ENCODE results near the gene VAV1.
"Not testable (repeated sequence)": the region's sequence is repeated elsewhere in the genome, so short reads cannot be mapped to it uniquely, and the experiment has no call there.

VAV1 gene

DNA sequence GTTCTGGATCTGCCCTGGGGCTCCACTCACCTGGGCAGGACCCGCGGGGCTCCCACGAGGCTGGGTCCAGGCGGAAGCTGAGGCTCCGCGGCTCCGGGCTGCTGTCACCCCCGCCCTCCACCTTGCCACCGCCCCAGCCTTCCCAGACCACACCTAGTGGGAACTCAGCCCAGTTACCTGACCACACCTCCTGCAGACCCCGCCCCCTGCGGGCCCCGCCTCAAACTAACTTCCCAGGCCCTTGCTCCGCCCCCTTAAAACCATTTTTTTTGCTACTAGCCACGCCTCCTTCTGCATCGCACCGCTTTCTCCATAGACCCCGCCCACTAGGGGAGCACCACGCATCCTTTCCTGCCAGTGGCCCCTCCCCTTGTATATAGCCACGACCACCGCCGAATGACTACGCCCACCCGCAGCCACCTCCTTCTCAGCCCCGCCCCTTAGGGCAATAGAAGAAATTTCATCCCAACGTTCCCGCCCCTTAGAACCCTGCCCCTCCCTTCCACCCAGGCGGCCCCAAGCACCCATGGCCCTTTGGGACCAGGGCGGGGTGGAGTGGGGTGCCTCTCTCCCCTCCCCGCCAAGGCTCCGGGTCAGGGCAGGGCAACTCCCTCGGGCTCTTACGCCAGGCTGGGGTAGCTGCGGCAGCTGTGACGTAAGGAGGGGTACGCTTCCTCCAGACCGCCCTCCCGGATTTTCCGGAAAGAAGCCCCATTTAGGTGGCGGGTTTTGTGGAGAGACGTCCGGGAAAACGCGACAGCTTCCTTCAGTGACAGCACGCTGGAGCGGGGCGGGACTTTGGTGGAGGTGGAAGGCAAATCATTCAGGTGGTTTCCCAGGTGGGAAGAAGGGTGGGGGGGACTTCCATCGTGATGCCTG is 4.9 kb upstream of the VAV1 start, which contains the start of gene SH2D3A:
Gene SH2D3A, minus strand, starts transcription at position 79 of the 879 bp plus-strand sequence. CDS start 3,687 bp downstream, outside the sequence.
- Histone ChIP-seq H3K27me3 (replicated peaks; ENCODE audit: control insufficient read depth, insufficient read depth, low read length) (peaks cover 36% of the 10 kb centered on the region), H3K9me3 (ENCODE audit: control insufficient read depth, low read length) (no peaks in the 10 kb centered on the region), H3K4me1 (ENCODE audit: control insufficient read depth, insufficient read depth, low read length) (no peaks in the 10 kb centered on the region), H3K9ac (ENCODE audit: low read length) (no peak within 1 kb of the TSS), H3K36me3 (ENCODE audit: control insufficient read depth, insufficient read depth, low read length, severe bottlenecking) (no peaks in the 10 kb centered on the region), H3K4me3 (ENCODE audit: low read length) (no peak within 1 kb of the TSS)
- peak; percentile 36 for DNase-seq (ENCODE audit: low read depth)

DNA sequence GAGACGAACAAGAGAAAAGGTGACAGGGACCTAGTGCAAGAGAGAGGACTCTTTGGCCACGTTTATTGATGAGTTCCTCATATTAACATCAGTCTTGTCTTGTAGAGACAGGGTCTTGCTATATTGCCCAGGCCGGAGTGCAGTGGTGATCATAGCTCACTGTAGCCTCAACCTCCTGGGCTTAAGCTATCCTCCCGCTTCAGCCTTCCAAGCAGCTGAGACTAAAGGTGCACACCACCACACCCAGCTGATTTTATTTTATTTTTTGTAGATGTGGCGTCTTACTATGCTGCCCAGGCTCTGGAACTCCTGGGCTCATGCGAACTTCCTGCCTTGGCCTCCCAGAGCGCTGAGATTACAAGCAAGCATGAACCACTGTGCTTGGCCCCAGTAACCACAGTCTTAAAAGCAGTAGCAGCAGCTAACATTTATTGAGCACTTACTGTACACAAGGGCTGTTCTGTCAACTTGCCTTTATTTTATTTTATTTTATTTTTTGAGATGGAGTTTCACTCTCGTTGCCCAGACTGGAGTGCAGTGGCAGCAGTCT is 4.2 kb upstream of the VAV1 start:
- peaks cover 36% of the 10 kb centered on the region for H3K27me3 ChIP-seq (replicated peaks; ENCODE audit: control insufficient read depth, insufficient read depth, low read length)
- H3K9me3 ChIP-seq (ENCODE audit: control insufficient read depth, low read length), result no peaks in the 10 kb centered on the region
- no peaks in the 10 kb centered on the region for H3K4me1 ChIP-seq (ENCODE audit: control insufficient read depth, insufficient read depth, low read length)
- H3K9ac ChIP-seq (ENCODE audit: low read length), result no peak overlapping the region
- no peak overlapping the region for H3K4me3 ChIP-seq (ENCODE audit: low read length)
- DNase-seq (ENCODE audit: low read depth), result no peak
- no peaks in the 10 kb centered on the region for H3K36me3 ChIP-seq (ENCODE audit: control insufficient read depth, insufficient read depth, low read length, severe bottlenecking)

- H3K4me1 ChIP-seq (ENCODE audit: control insufficient read depth, insufficient read depth, low read length), result no peaks in the 10 kb centered on the region
- H3K9ac ChIP-seq (ENCODE audit: low read length), result no peak overlapping the region
- no peaks in the 10 kb centered on the region for H3K9me3 ChIP-seq (ENCODE audit: control insufficient read depth, low read length)
- H3K4me3 ChIP-seq (ENCODE audit: low read length), result no peak overlapping the region
- no peaks in the 10 kb centered on the region for H3K36me3 ChIP-seq (ENCODE audit: control insufficient read depth, insufficient read depth, low read length, severe bottlenecking)
- peaks cover 36% of the 10 kb centered on the region for H3K27me3 ChIP-seq (replicated peaks; ENCODE audit: control insufficient read depth, insufficient read depth, low read length)
- DNase-seq (ENCODE audit: low read depth), result peak; percentile 44
Measured at GRCh38 chr19:6769006-6769619, 3.4 kb upstream of the VAV1 start.

DNA sequence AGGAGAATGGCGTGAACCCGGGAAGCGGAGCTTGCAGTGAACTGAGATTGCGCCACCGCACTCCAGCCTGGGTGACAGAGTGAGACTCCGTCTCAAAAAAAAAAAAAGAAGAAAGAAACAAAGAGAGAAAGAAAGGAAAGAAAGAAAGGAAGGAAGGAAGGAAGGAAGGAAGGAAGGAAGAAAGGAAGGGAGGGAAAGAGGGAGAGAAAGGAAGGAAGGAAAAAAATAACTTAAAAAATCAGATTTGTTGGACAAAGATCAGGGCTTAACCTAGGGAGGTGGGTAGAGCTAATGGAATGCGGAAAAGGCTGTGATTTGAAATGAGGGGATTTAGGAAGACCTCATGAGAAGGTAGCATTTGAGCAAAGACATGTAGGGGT is 870 bp upstream of the VAV1 start:
- H3K27me3 ChIP-seq (replicated peaks; ENCODE audit: control insufficient read depth, insufficient read depth, low read length), result peaks cover 22% of the 10 kb centered on the region
- not testable (repeated sequence) for H3K9me3 ChIP-seq (ENCODE audit: control insufficient read depth, low read length); DNase-seq (ENCODE audit: low read depth); H3K36me3 ChIP-seq (ENCODE audit: control insufficient read depth, insufficient read depth, low read length, severe bottlenecking); H3K9ac ChIP-seq (ENCODE audit: low read length); H3K4me3 ChIP-seq (ENCODE audit: low read length); H3K4me1 ChIP-seq (ENCODE audit: control insufficient read depth, insufficient read depth, low read length)

GRCh38 chr19:6772866-6773322 is 386 bp downstream of the VAV1 start:
- H3K9ac ChIP-seq (ENCODE audit: low read length), result no peak overlapping the region
- H3K9me3 ChIP-seq (ENCODE audit: control insufficient read depth, low read length), result no peaks in the 10 kb centered on the region
- no peaks in the 10 kb centered on the region for H3K4me1 ChIP-seq (ENCODE audit: control insufficient read depth, insufficient read depth, low read length)
- H3K36me3 ChIP-seq (ENCODE audit: control insufficient read depth, insufficient read depth, low read length, severe bottlenecking), result no peaks in the 10 kb centered on the region
- H3K4me3 ChIP-seq (ENCODE audit: low read length), result no peak overlapping the region
- peaks cover 12% of the 10 kb centered on the region for H3K27me3 ChIP-seq (replicated peaks; ENCODE audit: control insufficient read depth, insufficient read depth, low read length)
- DNase-seq (ENCODE audit: low read depth), result no peak

- no peaks in the 10 kb centered on the region for H3K9me3 ChIP-seq (ENCODE audit: control insufficient read depth, low read length)
- DNase-seq (ENCODE audit: low read depth), result no peak
- H3K4me1 ChIP-seq (ENCODE audit: control insufficient read depth, insufficient read depth, low read length), result no peaks in the 10 kb centered on the region
- no peaks in the 10 kb centered on the region for H3K36me3 ChIP-seq (ENCODE audit: control insufficient read depth, insufficient read depth, low read length, severe bottlenecking)
- no peak overlapping the region for H3K4me3 ChIP-seq (ENCODE audit: low read length)
- H3K9ac ChIP-seq (ENCODE audit: low read length), result no peak overlapping the region
- peaks cover 6% of the 10 kb centered on the region for H3K27me3 ChIP-seq (replicated peaks; ENCODE audit: control insufficient read depth, insufficient read depth, low read length)
Measured at GRCh38 chr19:6773323-6773931, 919 bp downstream of the VAV1 start.

- DNase-seq (ENCODE audit: low read depth), result no peak
- Histone ChIP-seq H3K4me3 (ENCODE audit: low read length) (no peak overlapping the region), H3K9me3 (ENCODE audit: control insufficient read depth, low read length) (no peaks in the 10 kb centered on the region)
Measured at GRCh38 chr19:6774821-6775707, 2.6 kb downstream of the VAV1 start.

DNA sequence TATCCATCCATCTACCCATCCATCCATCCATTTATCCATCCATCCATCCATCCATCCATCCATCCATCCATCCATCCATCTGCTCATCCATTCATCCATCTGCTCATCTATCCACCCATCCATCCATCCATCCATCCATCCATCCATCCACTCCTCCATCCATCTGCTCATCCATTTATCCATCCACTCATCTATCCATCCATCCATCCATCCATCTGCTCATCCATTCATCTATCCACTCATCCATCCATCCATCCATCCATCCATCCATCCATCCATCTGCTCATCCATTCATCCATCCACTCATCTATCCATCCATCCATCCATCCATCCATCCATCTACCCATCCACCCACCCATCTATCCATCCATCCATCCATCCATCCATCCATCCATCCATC is 3.5 kb downstream of the VAV1 start:
- not testable (repeated sequence) for H3K4me1 ChIP-seq (ENCODE audit: control insufficient read depth, insufficient read depth, low read length); H3K9ac ChIP-seq (ENCODE audit: low read length); H3K27me3 ChIP-seq (replicated peaks; ENCODE audit: control insufficient read depth, insufficient read depth, low read length); H3K9me3 ChIP-seq (ENCODE audit: control insufficient read depth, low read length); H3K36me3 ChIP-seq (ENCODE audit: control insufficient read depth, insufficient read depth, low read length, severe bottlenecking); H3K4me3 ChIP-seq (ENCODE audit: low read length); DNase-seq (ENCODE audit: low read depth)

More at GRCh38 chr19:6774821-6775707, 2.6 kb downstream of the VAV1 start:
- Histone ChIP-seq H3K4me1 (ENCODE audit: control insufficient read depth, insufficient read depth, low read length) (no peaks in the 10 kb centered on the region), H3K36me3 (ENCODE audit: control insufficient read depth, insufficient read depth, low read length, severe bottlenecking) (no peaks in the 10 kb centered on the region), H3K9ac (ENCODE audit: low read length) (no peak overlapping the region), H3K27me3 (replicated peaks; ENCODE audit: control insufficient read depth, insufficient read depth, low read length) (peaks cover 6% of the 10 kb centered on the region)

DNA sequence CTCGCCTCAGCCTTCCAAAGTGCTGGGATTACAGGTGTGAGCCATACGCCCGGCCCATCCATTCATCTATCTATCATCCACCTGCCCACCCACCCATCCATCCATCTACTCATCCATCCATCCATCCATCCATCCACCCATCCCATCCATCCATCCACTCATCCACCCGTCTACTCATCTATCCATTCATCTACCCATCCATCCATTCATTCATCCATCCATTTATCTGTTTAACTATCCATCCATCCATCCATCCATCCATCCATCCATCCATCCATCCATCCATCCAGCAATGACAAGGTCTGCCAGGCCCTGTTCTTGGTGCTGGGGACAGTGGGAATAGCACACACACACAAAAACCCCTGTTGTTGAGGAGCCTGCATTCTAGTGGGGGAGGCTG is 4.5 kb downstream of the VAV1 start:
- peaks cover 8% of the 10 kb centered on the region for H3K4me1 ChIP-seq (ENCODE audit: control insufficient read depth, insufficient read depth, low read length)
- DNase-seq (ENCODE audit: low read depth), result no peak
- no peak overlapping the region for H3K4me3 ChIP-seq (ENCODE audit: low read length)
- peaks cover 3% of the 10 kb centered on the region for H3K27me3 ChIP-seq (replicated peaks; ENCODE audit: control insufficient read depth, insufficient read depth, low read length)
- H3K9ac ChIP-seq (ENCODE audit: low read length), result no peak overlapping the region
- H3K9me3 ChIP-seq (ENCODE audit: control insufficient read depth, low read length), result no peaks in the 10 kb centered on the region
- no peaks in the 10 kb centered on the region for H3K36me3 ChIP-seq (ENCODE audit: control insufficient read depth, insufficient read depth, low read length, severe bottlenecking)

- Histone ChIP-seq H3K27me3 (replicated peaks; ENCODE audit: control insufficient read depth, insufficient read depth, low read length) (no peaks in the 10 kb centered on the region), H3K4me3 (ENCODE audit: low read length) (no peak overlapping the region), H3K36me3 (ENCODE audit: control insufficient read depth, insufficient read depth, low read length, severe bottlenecking) (no peaks in the 10 kb centered on the region), H3K4me1 (ENCODE audit: control insufficient read depth, insufficient read depth, low read length) (peaks cover 8% of the 10 kb centered on the region), H3K9me3 (ENCODE audit: control insufficient read depth, low read length) (no peaks in the 10 kb centered on the region), H3K9ac (ENCODE audit: low read length) (no peak overlapping the region)
- no peak for DNase-seq (ENCODE audit: low read depth)
Measured at GRCh38 chr19:6777434-6777833, 4.9 kb downstream of the VAV1 start.
